A549 (cell line): ENCODE results near the gene H6PD. TPM values are rescaled to one million over a fixed set of nuclear protein-coding genes. Genes with fewer than 3 reads are reported as not detected.
A peak's percentile ranks its signal among the peaks of the same experiment; 100 is the strongest.

Experiments
- ATAC-seq, 2 experiments: fragments of 200-7000 bp in 1 of 2; fragments of >200 bp in 1 of 2; cut with Nextera tagmentation in 1 of 2; cut with Tn5 transposase in 1 of 2; 3 replicates each; pipeline versions ENCODE4 v1.8.0 to v1.9.1; 2018 to 2020; ENCODE audit warnings: mild to moderate bottlenecking in 1 of 2, moderate library complexity in 1 of 2
- CTCF ChIA-PET: fragments of 300-600 bp; sonication (Branson Sonifier 250); formaldehyde crosslinking; extraction: SDS; loops from one replicate; lab custom pipeline; 2021; ENCODE audit warnings: antibody characterized with exemption, inconsistent platforms; lab: Yijun Ruan, JAX
- POLR2A ChIA-PET: fragments of 350-600 bp; formaldehyde crosslinking; extraction: SDS; loops from one replicate; lab custom pipeline; 2021; ENCODE audit warnings: antibody characterized with exemption, inconsistent platforms; lab: Yijun Ruan, JAX
- DNase-seq, 2 experiments: peaks; one replicate each; pipeline versions ENCODE4 v3.0.0 to v3.0.0-alpha.2; 2011 to 2016; ENCODE audit warnings: low read depth in 1 of 2, low spot score in 1 of 2
- FAIRE-seq: peaks from 2 replicates; lab custom pipeline; 2011; peaks lifted over from hg19 to GRCh38; lab: Jason Lieb, UNC
- H3K27ac ChIP-seq, 2 experiments: fragments of >200 bp; sonication (Bioruptor Twin); formaldehyde crosslinking; 3 replicates each; pipeline ENCODE4 v1.5.1; 2016 to 2017
- H3K4me1 ChIP-seq: fragments of >200 bp; sonication (Bioruptor Twin); formaldehyde crosslinking; 3 replicates; pipeline ENCODE4 v1.6.1; 2016
- H3K4me2 ChIP-seq: fragments of >200 bp; sonication (Bioruptor Twin); formaldehyde crosslinking; 3 replicates; pipeline ENCODE4 v1.6.1; 2016
- H3K4me3 ChIP-seq: fragments of >200 bp; sonication (Bioruptor Twin); formaldehyde crosslinking; 3 replicates; pipeline ENCODE4 v1.5.1; 2016
- H3K9me3 ChIP-seq: fragments of >200 bp; sonication (Bioruptor Twin); formaldehyde crosslinking; 3 replicates; pipeline ENCODE4 v1.6.1; 2016
- ATOH8 ChIP-seq: fragments of 250-450 bp; sonication (Bioruptor Pico); IDR thresholded peaks from 2 replicates; pipeline ENCODE4 v1.5.0; 2020; ENCODE audit warnings: low read depth, mild to moderate bottlenecking, moderate library complexity
- CTCF ChIP-seq: fragments of >200 bp; sonication (Bioruptor Twin); formaldehyde crosslinking; IDR thresholded peaks from 3 replicates; pipeline ENCODE4 v1.5.1; 2016
- ELK1 ChIP-seq: fragments of 150-350 bp; IDR thresholded peaks from 2 replicates; pipeline ENCODE4 v1.6.1; 2014; ENCODE audit warnings: low read depth, mild to moderate bottlenecking, low read length
- ESRRA ChIP-seq: fragments of 150-350 bp; IDR thresholded peaks from 2 replicates; pipeline ENCODE4 v1.6.1; 2014; ENCODE audit warnings: mild to moderate bottlenecking, low read length, borderline replicate concordance
- FOSL2 ChIP-seq, 2 experiments: fragments of 450-650 bp in 1 of 2; fragments of >200 bp in 1 of 2; sonication (Bioruptor Twin) in 1 of 2; formaldehyde crosslinking; IDR thresholded peaks; 2 replicates each; pipeline versions ENCODE4 v1.5.0 to v1.6.1; 2016 to 2020; ENCODE audit warnings: mild to moderate bottlenecking in 1 of 2, moderate library complexity in 1 of 2
- JUN ChIP-seq, 2 experiments: fragments of >200 bp; sonication (Bioruptor Twin); formaldehyde crosslinking; IDR thresholded peaks; 2 replicates in 1 of 2; 3 replicates in 1 of 2; pipeline ENCODE4 v1.6.1; 2016 to 2017
- JUNB ChIP-seq: fragments of >200 bp; sonication (Bioruptor Twin); formaldehyde crosslinking; IDR thresholded peaks from 2 replicates; pipeline ENCODE4 v1.6.1; 2016
- MAX ChIP-seq: IDR thresholded peaks from 2 replicates; pipeline ENCODE4 v1.6.1; 2012
- POLR2AphosphoS2 ChIP-seq: conservative IDR thresholded peaks from 2 replicates; pipeline ENCODE4 v1.6.1; 2012; ENCODE audit warnings: low read length, improper control_type of control experiment, inconsistent platforms
- RAD21 ChIP-seq, 2 experiments: fragments of >200 bp in 1 of 2; sonication (Bioruptor Twin) in 1 of 2; formaldehyde crosslinking in 1 of 2; IDR thresholded peaks in 1 of 2; conservative IDR thresholded peaks in 1 of 2; 2 replicates in 1 of 2; 3 replicates in 1 of 2; pipeline ENCODE4 v1.6.1; 2012 to 2018; ENCODE audit warnings: inconsistent platforms in 1 of 2
- RNF2 ChIP-seq: fragments of 200-600 bp; sonication (generic); IDR thresholded peaks from 2 replicates; pipeline ENCODE4 v1.6.1; 2016; ENCODE audit warnings: low read depth, mild to moderate bottlenecking, antibody characterized with exemption, moderate library complexity, borderline replicate concordance
- ZFP36 ChIP-seq: fragments of 450-650 bp; IDR thresholded peaks from 2 replicates; pipeline ENCODE4 v1.6.1; 2014; ENCODE audit warnings: borderline replicate concordance; ENCODE audit not compliant: partially characterized antibody
- WGBS: methylation state at CpG from one replicate; pipeline ENCODE4 v1.1.6; 2017; ENCODE audit errors: missing lambda C conversion rate; 5-methylcytosine and 5-hydroxymethylcytosine counted together
- polyA plus RNA-seq, 4 experiments: library from polyadenylated mRNA; depleted of rRNA in 3 of 4; stranded (reverse); fragments of >200 nt; fragmentation: RNase III in 1 of 4; extraction: RNeasy Plus Mini Kit Qiagen cat#74134 plus additional on column Dnase treatment in 1 of 4; gene quantifications; 2 replicates in 3 of 4; 3 replicates in 1 of 4; pipeline ENCODE4 v1.2.3, GENCODE V29; 2011 to 2017

Gene H6PD
- polyA plus RNA-seq, 2 of the 4 experiments (the other 2 are of a cell fraction), result 6.0 to 7.9 TPM

- Histone ChIP-seq H3K4me3 (no peak overlapping the region), H3K9me3 (no peaks in the 10 kb centered on the region), H3K27ac (peak overlapping the region; percentile 92 to 93), H3K4me2 (peak overlapping the region; percentile 63), H3K4me1 (peaks cover 90% of the 10 kb centered on the region)
- TF ChIP-seq JUNB, result no peak
- peak; percentile 98 for TF ChIP-seq ZFP36
- DNase-seq (no peak), ATAC-seq (no peak), FAIRE-seq (no peak)
- CTCF ChIA-PET, result interaction anchor here (0.8 to 0.9 kb wide), 2 partner anchors 28 to 174 kb away, joined by 3 to 4 read pairs; no protein-coding TSS in a partner anchor
- WGBS, result 75% methylated on average over 7 of the region's 7 CpGs
- POLR2A ChIA-PET, result no interaction called here
Measured at GRCh38 chr1:9317072-9317471, 82.5 kb downstream of the H6PD start.

- ChIA-PET POLR2A (no interaction called here), CTCF (interaction anchor here (0.8 to 0.9 kb wide), 2 partner anchors 28 to 173 kb away, joined by 3 to 4 read pairs; no protein-coding TSS in a partner anchor)
- peak in 1 of 2 experiments; percentile 45 for DNase-seq
- H3K4me2 ChIP-seq, result peak overlapping the region; percentile 63
- no peak for FAIRE-seq
- H3K27ac ChIP-seq, result peak overlapping the region; percentile 92 to 93
- H3K4me1 ChIP-seq, result peaks cover 85% of the 10 kb centered on the region
- peak in 1 of 2 experiments; percentile 50; a peak in 3 of 6 replicates for ATAC-seq
- H3K4me3 ChIP-seq, result no peak overlapping the region
- TF ChIP-seq RAD21 (conservative IDR thresholded peaks at IDR 0.05 in 1 of 2, IDR thresholded peaks at IDR 0.05 in 1 of 2) (no peak), FOSL2 (IDR thresholded peaks at IDR 0.05) (no peak), FOSL2 (CRISPR knock-in tag; IDR thresholded peaks at IDR 0.05) (peak; percentile 58)
- TF ChIP-seq, all 56 proteins: peak for 1
- no peaks in the 10 kb centered on the region for H3K9me3 ChIP-seq
- WGBS, result 66% methylated on average over 27 of the region's 28 CpGs
Measured at GRCh38 chr1:9317591-9318417, 83.2 kb downstream of the H6PD start.

GRCh38 chr1:9319208-9319788, 84.7 kb downstream of the H6PD start:
- Histone ChIP-seq H3K4me1 (peaks cover 74% of the 10 kb centered on the region), H3K4me2 (no peak overlapping the region), H3K4me3 (no peak overlapping the region), H3K27ac (peak overlapping the region in 1 of 2 experiments; percentile 78; a peak in 3 of 6 replicates), H3K9me3 (no peaks in the 10 kb centered on the region)
- ATAC-seq (no peak), FAIRE-seq (no peak), DNase-seq (no peak)
- POLR2A ChIA-PET, result no interaction called here
- CTCF ChIA-PET, result interaction anchor here (1.2 kb wide), 1 partner anchor 176 kb away, joined by 3 read pairs; no protein-coding TSS in a partner anchor
- TF ChIP-seq ELK1 (no peak), CTCF (no peak), RNF2 (no peak), MAX (no peak), JUN (IDR thresholded peaks at IDR 0.05) (no peak), ATOH8 (CRISPR knock-in tag) (no peak), POLR2AphosphoS2 (no peak), ESRRA (no peak)
- 95% methylated on average over 11 of the region's 20 CpGs for WGBS
